Limb (tissue), 2 donors: ENCODE data around the gene RAB5A.
"Not testable (repeated sequence)": the region's sequence is repeated elsewhere in the genome, so short reads cannot be mapped to it uniquely, and the experiment has no call there.

ENCODE experiments used
- DNase-seq, 2 donors: peaks; one replicate each; pipeline ENCODE4 v3.0.0-alpha.2; 2016; ENCODE audit errors: extremely low spot score in 2 of 2

RAB5A gene

GRCh38 chr3:20023623-20024405, 76.9 kb downstream of the RAB5A start:
- no peak for DNase-seq

GRCh38 chr3:20027136-20027535, 80.2 kb downstream of the RAB5A start:
- no peak for DNase-seq

DNA sequence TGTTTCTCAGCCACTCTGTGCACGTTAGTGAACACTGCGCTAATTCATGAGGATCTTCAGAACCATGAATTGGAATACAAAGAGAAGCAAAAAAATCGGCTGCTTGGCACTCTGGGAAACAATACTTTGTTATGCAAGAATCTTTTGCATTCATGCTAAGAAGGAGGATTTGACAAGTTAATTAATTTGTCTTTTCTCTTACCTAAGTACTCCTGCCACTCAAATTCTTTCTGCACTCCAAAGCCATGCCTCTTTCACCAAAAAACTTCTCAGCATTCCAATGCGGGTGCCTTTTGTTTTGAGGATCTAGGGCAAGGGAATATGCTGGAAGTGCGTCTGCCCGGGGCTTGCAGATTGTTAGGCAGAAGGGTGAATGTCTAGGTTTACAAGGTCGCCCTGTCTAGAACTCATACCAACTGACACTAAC, 82.0 kb downstream of the RAB5A start:
- no peak for DNase-seq

GRCh38 chr3:20031939-20032338, 85.0 kb downstream of the RAB5A start:
- not testable (repeated sequence) for DNase-seq
